NCI-H2107 treated with DMSO at 0.1 percent for 48 hours (cell line): Measurements from ENCODE around the gene L3MBTL2.
"Not testable (repeated sequence)": the region's sequence is repeated elsewhere in the genome, so short reads cannot be mapped to it uniquely, and the experiment has no call there.

Source experiments
- DNase-seq: peaks from one replicate; lab custom pipeline; 2025; ENCODE audit not compliant: unreplicated experiment; lab: John Stamatoyannopoulos, UW

L3MBTL2 gene

GRCh38 chr22:41240377-41241132 is 35.4 kb downstream of the L3MBTL2 start, which contains the start of gene CHADL:
Gene CHADL, minus strand, starts transcription at chr22:41240931. Its CDS starts 50 bp downstream, at chr22:41240881.
- DNase-seq: no peak

DNA sequence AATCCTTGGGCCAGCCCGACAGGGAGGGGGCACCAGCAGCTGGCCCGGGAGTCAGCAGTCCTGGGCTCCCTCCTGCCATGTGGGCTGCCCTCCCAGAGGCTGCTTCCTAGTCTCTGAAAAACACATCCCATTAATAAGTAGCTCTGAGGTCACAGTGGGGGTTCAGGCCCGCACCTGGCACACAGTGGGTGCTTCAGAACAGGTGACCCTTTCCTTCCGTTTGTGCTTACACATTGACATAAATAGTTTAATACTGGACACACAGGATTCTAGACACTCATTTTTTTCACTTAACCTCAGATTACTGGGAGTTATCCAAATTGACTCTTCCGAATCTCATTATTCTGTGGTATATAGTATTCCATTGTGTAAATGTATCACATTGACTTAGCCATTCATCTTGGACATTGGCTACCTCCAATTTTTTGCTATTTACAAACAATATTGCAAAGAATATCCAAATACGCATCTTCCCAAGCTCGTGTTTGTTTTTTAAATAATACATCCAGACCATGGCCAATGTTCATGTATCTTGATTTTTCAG is 36.1 kb downstream of the L3MBTL2 start:
- no peak for DNase-seq

GRCh38 chr22:41242396-41243117 is 37.4 kb downstream of the L3MBTL2 start:
- DNase-seq: no peak

DNA sequence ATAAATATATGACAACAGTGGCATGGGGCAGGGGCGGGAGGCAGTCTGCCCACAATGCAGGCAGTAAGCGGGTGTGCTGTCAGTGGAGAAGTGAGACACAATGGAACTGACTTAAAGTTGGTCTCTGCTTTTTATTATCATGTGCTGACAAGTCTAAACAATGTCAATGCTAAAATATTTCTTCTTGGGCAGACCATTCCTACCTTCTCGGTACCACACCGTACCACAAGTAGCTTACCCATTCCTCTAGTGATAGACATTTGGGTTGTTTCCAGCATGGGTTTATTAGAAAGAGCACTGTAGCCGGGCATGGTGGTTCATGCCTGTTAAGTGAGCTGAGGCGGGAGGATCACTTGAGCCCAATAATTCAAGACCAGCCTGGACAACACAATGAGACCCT is 38.2 kb downstream of the L3MBTL2 start:
- no peak for DNase-seq

DNA sequence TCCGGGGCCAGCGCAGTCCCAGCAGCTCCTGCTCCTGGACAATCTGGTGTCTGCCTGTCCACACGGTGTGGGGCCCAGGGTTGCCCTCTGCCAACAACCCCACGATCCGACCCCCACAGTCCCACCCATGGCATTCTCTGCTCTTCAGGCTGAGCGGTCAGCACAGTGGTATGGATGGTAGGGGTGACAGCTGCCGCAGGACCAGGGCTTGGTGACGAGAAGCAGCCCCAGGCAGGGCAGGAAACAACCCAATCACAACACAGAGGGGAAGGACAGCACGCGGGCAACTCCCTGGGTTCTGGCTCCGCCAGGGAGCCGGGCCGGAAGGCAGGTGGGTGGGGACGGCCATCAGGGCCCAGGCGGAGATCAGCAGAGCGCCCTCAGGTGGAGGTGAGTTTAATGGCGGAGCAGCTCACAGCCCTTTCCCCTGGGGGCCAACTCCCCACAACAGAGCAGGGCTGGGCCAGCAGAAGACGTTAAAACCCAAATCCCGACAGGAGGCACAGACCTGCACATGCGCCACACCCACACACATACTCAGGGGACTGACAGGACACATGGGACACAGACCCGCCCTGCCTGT is 40.9 kb downstream of the L3MBTL2 start:
- DNase-seq: no peak

GRCh38 chr22:41247703-41248102 is 42.6 kb downstream of the L3MBTL2 start:
- no peak for DNase-seq

DNA sequence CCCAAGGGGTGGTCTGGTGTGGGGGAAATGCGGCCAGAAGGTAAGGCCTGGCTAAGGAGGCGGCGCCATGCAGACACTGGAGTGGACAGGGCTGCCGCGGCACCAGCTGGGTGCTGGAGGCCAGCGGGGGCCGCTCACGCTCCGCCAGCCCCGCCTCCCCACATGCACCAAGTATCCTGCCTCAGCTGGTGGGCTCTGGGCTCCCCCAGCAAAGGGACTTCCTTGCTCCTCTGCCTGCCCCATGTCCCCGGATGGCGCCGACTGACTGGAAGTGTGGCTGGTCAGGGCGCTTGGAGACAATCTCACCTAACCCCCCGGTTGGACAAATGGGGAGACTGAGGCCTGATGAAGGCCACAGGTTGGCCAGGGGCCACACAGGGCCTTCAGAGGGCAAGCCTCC is 43.2 kb downstream of the L3MBTL2 start:
- DNase-seq: no peak

GRCh38 chr22:41248758-41249157 is 43.6 kb downstream of the L3MBTL2 start:
- no peak for DNase-seq

GRCh38 chr22:41249442-41249841 is 44.3 kb downstream of the L3MBTL2 start:
- DNase-seq: no peak

- DNase-seq: no peak
Observed at GRCh38 chr22:41250127-41250526, 45.0 kb downstream of the L3MBTL2 start.

DNA sequence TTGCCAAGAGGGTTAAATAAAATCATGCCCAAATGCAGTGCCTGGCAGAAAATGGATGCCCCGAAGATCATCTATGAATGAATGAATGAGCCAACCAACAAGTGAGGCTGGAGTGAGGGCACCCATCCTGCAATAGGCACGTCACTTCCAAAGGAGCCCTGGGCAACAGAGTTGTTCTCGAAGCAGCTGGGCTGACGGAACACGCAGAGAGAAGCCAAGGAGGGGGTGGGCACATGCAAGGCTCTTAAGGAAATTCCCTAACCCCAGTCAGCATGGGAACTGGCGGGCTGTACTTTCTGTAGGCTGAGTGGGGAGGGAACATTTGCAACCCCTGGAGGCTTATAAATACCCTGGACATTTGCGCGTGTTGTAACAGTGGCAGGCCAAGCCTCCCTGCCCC is 47.3 kb downstream of the L3MBTL2 start:
- DNase-seq: no peak

DNA sequence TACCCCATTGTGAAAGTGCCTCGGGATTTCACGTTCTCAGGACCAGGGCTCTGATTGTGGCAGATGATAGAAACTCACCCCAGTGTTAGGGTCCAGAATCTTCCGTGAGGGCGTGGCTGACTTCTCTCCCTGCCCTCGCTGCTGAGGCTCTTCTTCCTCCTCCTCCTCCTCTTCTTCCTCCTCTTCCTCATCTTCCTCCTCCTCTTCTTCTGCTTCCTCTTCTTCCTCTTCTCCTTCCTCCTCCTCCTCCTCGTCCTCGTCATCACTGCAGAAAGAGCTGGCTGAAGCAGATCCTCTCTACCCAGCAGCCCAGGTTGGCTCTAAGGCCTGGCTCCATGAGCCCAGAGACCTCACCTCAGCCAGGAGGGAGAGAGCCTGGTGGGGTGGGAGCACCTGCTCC is 49.1 kb downstream of the L3MBTL2 start:
- no peak for DNase-seq

DNA sequence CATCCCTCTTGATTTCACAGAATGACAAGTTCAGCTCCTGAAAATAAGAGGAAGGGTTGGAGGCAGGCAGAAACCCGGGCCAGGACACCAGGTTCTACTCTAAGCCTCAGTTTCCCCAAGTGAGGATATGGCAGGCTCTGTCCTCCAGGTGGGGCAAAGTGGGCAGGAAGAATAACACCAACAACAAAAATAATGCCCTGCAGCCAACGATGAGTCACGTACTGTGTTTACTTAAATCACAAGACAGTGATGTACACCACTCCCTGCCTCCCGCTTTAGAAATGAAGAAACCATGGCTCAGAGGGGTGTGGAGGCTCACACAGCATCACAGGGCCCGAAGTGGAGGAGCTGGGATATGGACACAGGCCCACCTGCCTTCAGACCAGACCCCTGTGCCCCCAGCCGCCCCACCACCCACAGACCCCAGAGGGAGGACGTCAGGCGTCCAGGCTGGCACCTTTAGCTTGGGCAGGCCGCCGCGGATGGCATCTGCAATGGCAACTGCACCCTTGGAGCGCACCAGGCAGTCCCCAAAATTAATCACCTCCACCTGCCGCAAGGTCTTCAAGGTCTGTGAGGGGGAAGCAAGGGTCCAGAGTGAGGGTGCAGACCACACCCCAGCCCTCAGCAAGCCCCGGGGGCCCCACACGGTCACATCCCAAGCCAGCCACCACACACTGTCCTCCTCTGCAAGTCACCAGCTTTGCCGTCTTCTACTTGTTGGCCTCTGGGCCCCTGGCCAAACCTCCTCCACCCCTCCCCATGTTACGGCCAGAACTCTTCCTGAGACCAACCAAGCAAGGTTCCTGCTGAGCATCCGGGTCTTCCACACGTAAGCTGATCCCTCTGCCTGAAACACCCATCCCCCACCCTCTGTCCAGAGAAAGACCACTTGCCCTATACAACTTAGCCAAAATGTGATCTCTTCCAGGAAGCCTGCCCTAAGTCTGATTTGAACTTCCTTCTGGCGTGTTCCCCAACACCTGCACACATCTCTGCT is 51.4 kb downstream of the L3MBTL2 start:
- DNase-seq: no peak

- no peak for DNase-seq
Observed at GRCh38 chr22:41257696-41258095, 52.6 kb downstream of the L3MBTL2 start.

GRCh38 chr22:41259756-41260155 is 54.6 kb downstream of the L3MBTL2 start:
- DNase-seq: not testable (repeated sequence)

DNA sequence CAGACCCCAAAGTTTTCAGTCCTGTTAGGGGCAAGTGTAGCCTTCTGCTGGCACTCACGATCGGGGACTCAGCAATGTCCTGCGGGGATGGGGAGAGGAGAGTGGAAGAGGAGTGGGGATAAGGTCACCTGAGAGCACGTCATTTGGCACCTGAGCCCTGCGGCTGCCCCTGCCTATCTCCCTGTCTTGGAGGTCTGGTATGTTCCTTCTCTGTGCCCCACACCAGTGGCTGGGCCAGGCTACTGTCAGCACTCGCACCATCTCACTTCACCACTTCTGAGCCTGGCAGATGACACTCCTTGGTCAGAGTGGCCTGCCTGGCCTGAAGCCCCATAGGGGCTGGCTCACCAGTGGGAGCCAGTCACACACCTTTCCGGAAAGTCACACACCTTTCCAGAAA is 55.8 kb downstream of the L3MBTL2 start:
- no peak for DNase-seq

DNA sequence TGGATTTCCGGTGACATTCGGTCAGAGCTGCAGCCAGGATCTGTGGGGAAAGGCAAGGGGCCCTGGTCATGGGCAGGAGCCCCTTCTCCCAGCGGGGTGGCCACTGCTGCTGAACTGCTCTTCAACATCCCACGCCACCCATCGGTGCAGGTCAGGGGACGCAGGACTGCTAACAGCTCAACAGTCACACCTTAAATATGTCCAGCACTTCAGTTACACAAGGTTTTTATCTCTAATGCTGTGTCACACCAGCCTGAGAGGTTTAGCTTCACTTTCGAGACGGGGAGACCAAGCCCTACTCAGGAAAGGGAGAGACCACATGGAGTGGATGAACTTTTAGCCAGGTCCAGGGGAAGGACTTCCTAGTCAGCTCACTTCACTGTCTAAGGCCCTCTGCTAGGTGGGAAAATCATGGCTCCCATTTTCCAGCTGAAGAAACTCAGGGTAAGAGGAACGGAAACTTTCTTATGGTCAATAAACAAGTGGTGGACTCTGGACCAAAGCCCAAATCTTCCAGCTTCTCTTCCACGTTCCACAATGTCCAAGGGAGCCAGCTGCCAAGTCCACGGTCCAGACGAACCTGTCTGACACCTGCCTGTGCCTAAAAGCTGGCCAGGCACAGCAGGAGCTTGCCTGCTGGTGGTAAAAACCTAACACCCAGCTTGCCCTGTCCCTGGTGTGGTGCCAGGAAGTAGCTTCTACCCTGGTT is 56.6 kb downstream of the L3MBTL2 start:
- DNase-seq: no peak

- DNase-seq: no peak
Observed at GRCh38 chr22:41262250-41262765, 57.2 kb downstream of the L3MBTL2 start.

GRCh38 chr22:41263704-41264103 is 58.6 kb downstream of the L3MBTL2 start:
- no peak for DNase-seq
